ENCODE measurements around the gene MRPS18B.

DNA sequence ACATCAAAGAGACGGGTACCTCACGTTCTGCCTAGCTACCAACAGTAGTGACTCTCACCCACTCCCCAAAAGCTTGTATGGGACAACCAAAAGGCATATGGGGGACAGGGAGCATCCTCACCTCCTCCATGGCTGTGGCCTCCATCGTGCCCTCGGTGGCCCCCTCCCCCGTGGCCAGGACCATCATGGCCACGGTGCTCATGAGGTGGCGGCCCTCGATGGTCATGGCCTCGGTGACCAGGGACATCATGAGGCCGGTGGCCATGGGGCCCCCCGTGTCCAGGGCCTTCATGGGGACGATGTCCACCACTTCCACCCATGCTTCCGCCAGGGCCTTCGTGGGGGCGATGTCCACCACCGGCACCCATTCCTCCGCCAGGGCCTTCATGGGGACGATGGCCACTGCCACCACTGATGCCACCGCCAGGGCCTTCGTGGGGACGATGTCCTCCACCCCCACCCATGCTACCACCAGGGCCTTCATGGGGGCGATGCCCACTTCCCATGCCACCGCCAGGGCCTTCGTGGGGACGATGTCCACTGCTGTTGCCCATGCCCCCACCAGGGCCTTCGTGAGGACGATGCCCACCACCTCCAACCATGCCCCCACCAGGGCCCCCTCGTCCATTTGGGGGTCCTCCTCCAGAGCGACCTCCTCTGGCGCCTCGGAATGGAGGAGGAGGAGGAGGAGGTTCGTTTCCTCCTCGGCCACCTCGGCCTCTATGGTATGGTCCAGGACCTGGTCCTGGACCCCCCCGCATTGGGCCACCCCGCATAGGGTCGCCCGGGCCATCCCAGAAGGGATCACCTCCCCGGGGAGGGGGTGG lies 15.6 kb upstream of the MRPS18B start:
- no peak for TF ChIP-seq SIN3A (IDR thresholded peaks at IDR 0.05; ENCODE audit: low read depth)
- no peak for TF ChIP-seq ZNF274 (IDR thresholded peaks at IDR 0.05; ENCODE audit: low read depth, low read length)
